OCI-LY7 (cell line): ENCODE data around the gene PHAF1.

Experiments
- EZH2phosphoT487 ChIP-seq: fragments of 200-600 bp; sonication (generic); IDR thresholded peaks from 2 replicates; pipeline ENCODE4 v1.6.1; 2018; ENCODE audit warnings: low read depth, borderline replicate concordance, mild to moderate bottlenecking, mixed run types, antibody characterized with exemption, low read length, moderate library complexity, mixed read lengths
- TF ChIP-seq, protein P1 (sequence below): fragments of 200-600 bp; sonication (generic); conservative IDR thresholded peaks from 2 replicates; pipeline ENCODE4 v1.5.1; 2014; ENCODE audit warnings: mild to moderate bottlenecking, antibody characterized with exemption, low read length, moderate library complexity, mixed read lengths

DNA sequence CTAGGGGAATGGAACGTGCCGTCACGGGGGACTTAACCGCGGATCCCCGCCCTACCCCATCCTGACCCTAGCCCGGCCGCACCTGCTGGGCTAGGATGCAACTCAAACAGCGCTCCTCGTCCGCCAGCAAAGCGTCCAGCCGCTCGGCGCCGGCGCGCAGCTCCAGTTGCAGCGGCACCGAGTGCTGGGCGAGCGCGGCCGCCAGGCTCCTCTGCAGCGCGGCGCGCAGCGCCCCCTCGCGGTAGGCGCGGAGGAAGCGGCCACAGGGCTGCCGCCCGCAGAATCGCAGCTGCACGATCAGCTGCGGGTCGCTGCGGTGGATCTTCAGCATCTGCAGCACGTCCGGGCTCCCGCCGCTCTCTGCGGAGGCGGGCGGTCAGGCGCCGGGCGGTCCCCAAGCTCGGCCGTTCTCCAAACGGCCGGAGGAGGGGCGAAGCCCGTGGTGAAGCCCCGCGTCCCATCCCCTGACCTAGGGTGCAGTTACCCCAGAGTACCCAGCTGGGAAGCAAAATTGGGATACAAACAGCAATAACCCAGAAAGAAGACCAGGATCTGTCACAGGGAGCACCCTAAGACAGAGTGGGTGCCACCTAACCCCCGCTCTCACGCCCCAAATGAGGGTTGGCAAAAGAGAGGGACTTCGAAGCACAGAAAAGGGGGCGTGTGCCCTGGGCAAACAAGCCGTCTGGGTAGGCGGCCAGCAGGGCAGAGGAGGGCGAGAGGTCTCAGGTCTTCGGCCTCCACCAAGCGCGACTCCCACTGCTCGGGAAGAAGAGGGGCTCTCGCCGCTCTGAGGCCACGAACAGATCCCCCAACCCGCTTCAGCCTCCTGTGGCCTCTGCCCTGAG, 45.8 kb downstream of the PHAF1 start:
- TF ChIP-seq, protein P1, sequence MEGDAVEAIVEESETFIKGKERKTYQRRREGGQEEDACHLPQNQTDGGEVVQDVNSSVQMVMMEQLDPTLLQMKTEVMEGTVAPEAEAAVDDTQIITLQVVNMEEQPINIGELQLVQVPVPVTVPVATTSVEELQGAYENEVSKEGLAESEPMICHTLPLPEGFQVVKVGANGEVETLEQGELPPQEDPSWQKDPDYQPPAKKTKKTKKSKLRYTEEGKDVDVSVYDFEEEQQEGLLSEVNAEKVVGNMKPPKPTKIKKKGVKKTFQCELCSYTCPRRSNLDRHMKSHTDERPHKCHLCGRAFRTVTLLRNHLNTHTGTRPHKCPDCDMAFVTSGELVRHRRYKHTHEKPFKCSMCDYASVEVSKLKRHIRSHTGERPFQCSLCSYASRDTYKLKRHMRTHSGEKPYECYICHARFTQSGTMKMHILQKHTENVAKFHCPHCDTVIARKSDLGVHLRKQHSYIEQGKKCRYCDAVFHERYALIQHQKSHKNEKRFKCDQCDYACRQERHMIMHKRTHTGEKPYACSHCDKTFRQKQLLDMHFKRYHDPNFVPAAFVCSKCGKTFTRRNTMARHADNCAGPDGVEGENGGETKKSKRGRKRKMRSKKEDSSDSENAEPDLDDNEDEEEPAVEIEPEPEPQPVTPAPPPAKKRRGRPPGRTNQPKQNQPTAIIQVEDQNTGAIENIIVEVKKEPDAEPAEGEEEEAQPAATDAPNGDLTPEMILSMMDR = peak; percentile 90
- no peak for TF ChIP-seq EZH2phosphoT487
